WTC11 (cell line): ENCODE results near the gene ZNF669. TPM values are rescaled to one million over a fixed set of nuclear protein-coding genes. Genes with fewer than 3 reads are reported as not detected.

Experiments used
- ATAC-seq: fragments of 200-7000 bp; cut with Tn5 transposase; 2 replicates; pipeline ENCODE4 v1.10.0; 2021; ENCODE audit warnings: mild to moderate bottlenecking, moderate library complexity
- CTCF ChIA-PET: fragments of 300-600 bp; sonication (Branson Sonifier 250); formaldehyde crosslinking; loops from one replicate; lab custom pipeline; 2021; ENCODE audit warnings: antibody characterized with exemption; lab: Charles Lee
- POLR2A ChIA-PET: fragments of 350-600 bp; sonication (Branson Sonifier 250); formaldehyde crosslinking; loops from one replicate; lab custom pipeline; 2021; ENCODE audit warnings: antibody characterized with exemption; lab: Charles Lee
- DNase-seq: peaks from one replicate; pipeline ENCODE4 v3.0.0; 2021; ENCODE audit warnings: low spot score
- H3K27ac Mint-ChIP-seq: 2 replicates; pipeline ENCODE4 v1.8.0; 2021; ENCODE audit warnings: mixed read lengths
- H3K27me3 Mint-ChIP-seq: 2 replicates; pipeline ENCODE4 v1.8.0; 2021; ENCODE audit warnings: low read depth, mild to moderate bottlenecking, moderate library complexity, mixed read lengths
- H3K36me3 Mint-ChIP-seq: 2 replicates; pipeline ENCODE4 v1.8.0; 2021; ENCODE audit warnings: mixed read lengths
- H3K4me1 Mint-ChIP-seq: 2 replicates; pipeline ENCODE4 v1.8.0; 2022; ENCODE audit warnings: mixed read lengths
- H3K4me3 Mint-ChIP-seq: 2 replicates; pipeline ENCODE4 v1.8.0; 2021; ENCODE audit warnings: mild to moderate bottlenecking, moderate library complexity, mixed read lengths
- H3K9me3 Mint-ChIP-seq: 2 replicates; pipeline ENCODE4 v1.8.0; 2021; ENCODE audit warnings: mixed read lengths
- CREB1 ChIP-seq: sonication (generic); formaldehyde crosslinking; IDR thresholded peaks from 2 replicates; pipeline ENCODE4 v1.8.0; 2023; ENCODE audit warnings: mild to moderate bottlenecking, missing genetic modification reagents
- CREM ChIP-seq: sonication (generic); formaldehyde crosslinking; IDR thresholded peaks from 2 replicates; pipeline ENCODE4 v1.8.1; 2022; ENCODE audit warnings: mild to moderate bottlenecking, missing genetic modification reagents, moderate library complexity
- ELF4 ChIP-seq: sonication (generic); formaldehyde crosslinking; IDR thresholded peaks from 2 replicates; pipeline ENCODE4 v1.8.1; 2022; ENCODE audit warnings: low read depth, mild to moderate bottlenecking, moderate library complexity, missing genetic modification reagents
- MYBL2 ChIP-seq: sonication (generic); formaldehyde crosslinking; IDR thresholded peaks from 2 replicates; pipeline ENCODE4 v1.8.1; 2023; ENCODE audit warnings: mild to moderate bottlenecking, moderate library complexity, missing genetic modification reagents
- NR1H2 ChIP-seq: sonication (generic); formaldehyde crosslinking; IDR thresholded peaks from 2 replicates; pipeline ENCODE4 v1.9.0; 2021; ENCODE audit warnings: mild to moderate bottlenecking, moderate library complexity, missing genetic modification reagents
- NR3C1 ChIP-seq: sonication (generic); formaldehyde crosslinking; conservative IDR thresholded peaks from 2 replicates; pipeline ENCODE4 v1.8.1; 2023; ENCODE audit warnings: low read depth, mild to moderate bottlenecking, missing genetic modification reagents
- TCF7 ChIP-seq: sonication (generic); formaldehyde crosslinking; IDR thresholded peaks from 2 replicates; pipeline ENCODE4 v1.8.0; 2022; ENCODE audit warnings: mild to moderate bottlenecking, low read depth, missing genetic modification reagents, moderate library complexity
- ZBTB21 ChIP-seq: sonication (generic); formaldehyde crosslinking; IDR thresholded peaks from 2 replicates; pipeline ENCODE4 v1.8.1; 2023; ENCODE audit warnings: mild to moderate bottlenecking, missing genetic modification reagents, borderline replicate concordance
- ZNF121 ChIP-seq: sonication (generic); formaldehyde crosslinking; IDR thresholded peaks from 2 replicates; pipeline ENCODE4 v1.8.0; 2023; ENCODE audit warnings: missing genetic modification reagents
- ZNF219 ChIP-seq: sonication (generic); formaldehyde crosslinking; IDR thresholded peaks from 2 replicates; pipeline ENCODE4 v1.8.0; 2023; ENCODE audit warnings: missing genetic modification reagents, mild to moderate bottlenecking, borderline replicate concordance
- ZNF396 ChIP-seq: fragments of 250-450 bp; sonication (Bioruptor Pico); IDR thresholded peaks from 2 replicates; pipeline ENCODE4 v1.8.0; 2021; ENCODE audit warnings: mild to moderate bottlenecking, moderate library complexity, borderline replicate concordance
- ZNF416 ChIP-seq: fragments of 250-450 bp; sonication (Bioruptor Pico); IDR thresholded peaks from 2 replicates; pipeline ENCODE4 v1.9.0; 2021; ENCODE audit warnings: mild to moderate bottlenecking, inconsistent platforms
- total RNA-seq: library from RNA; stranded (reverse); gene quantifications from 3 replicates; pipeline ENCODE4 v1.2.3, GENCODE V29; 2021
- TF ChIP-seq, protein P1 (sequence below): sonication (generic); formaldehyde crosslinking; IDR thresholded peaks from 2 replicates; pipeline ENCODE4 v1.8.1; 2023; ENCODE audit warnings: mild to moderate bottlenecking, missing genetic modification reagents, moderate library complexity
- TF ChIP-seq, protein P2 (sequence below): sonication (generic); formaldehyde crosslinking; IDR thresholded peaks from 2 replicates; pipeline ENCODE4 v1.8.1; 2022; ENCODE audit warnings: mild to moderate bottlenecking, missing genetic modification reagents, moderate library complexity, borderline replicate concordance
- TF ChIP-seq, protein P3 (sequence below): fragments of 250-450 bp; sonication (Bioruptor Pico); IDR thresholded peaks from 2 replicates; pipeline ENCODE4 v2.1.2; 2022; ENCODE audit warnings: mild to moderate bottlenecking, moderate library complexity
- TF ChIP-seq, protein P4 (sequence below): sonication (generic); formaldehyde crosslinking; IDR thresholded peaks from 2 replicates; pipeline ENCODE4 v1.8.0; 2022; ENCODE audit warnings: mild to moderate bottlenecking, missing genetic modification reagents
- TF ChIP-seq, protein P5 (sequence below): fragments of 250-450 bp; sonication (Bioruptor Pico); IDR thresholded peaks from 2 replicates; pipeline ENCODE4 v1.9.0; 2021; ENCODE audit warnings: moderate library complexity, mild to moderate bottlenecking, inconsistent platforms, borderline replicate concordance
- TF ChIP-seq, protein P6 (sequence below): sonication (generic); formaldehyde crosslinking; IDR thresholded peaks from 2 replicates; pipeline ENCODE4 v1.8.0; 2023; ENCODE audit warnings: missing genetic modification reagents
- TF ChIP-seq, protein P7 (sequence below): sonication (generic); formaldehyde crosslinking; IDR thresholded peaks from 2 replicates; pipeline ENCODE4 v1.8.0; 2023; ENCODE audit warnings: mild to moderate bottlenecking, missing genetic modification reagents
- TF ChIP-seq, protein P8 (sequence below): sonication (generic); formaldehyde crosslinking; IDR thresholded peaks from 2 replicates; pipeline ENCODE4 v1.8.1; 2023; ENCODE audit warnings: mild to moderate bottlenecking, missing genetic modification reagents
- TF ChIP-seq, protein P9 (sequence below): fragments of 250-450 bp; sonication (Bioruptor Pico); IDR thresholded peaks from 2 replicates; pipeline ENCODE4 v1.9.0; 2021; ENCODE audit warnings: mild to moderate bottlenecking

Gene ZNF669
- total RNA-seq, 1 experiment from 2014 or later, result 18.3 TPM

DNA sequence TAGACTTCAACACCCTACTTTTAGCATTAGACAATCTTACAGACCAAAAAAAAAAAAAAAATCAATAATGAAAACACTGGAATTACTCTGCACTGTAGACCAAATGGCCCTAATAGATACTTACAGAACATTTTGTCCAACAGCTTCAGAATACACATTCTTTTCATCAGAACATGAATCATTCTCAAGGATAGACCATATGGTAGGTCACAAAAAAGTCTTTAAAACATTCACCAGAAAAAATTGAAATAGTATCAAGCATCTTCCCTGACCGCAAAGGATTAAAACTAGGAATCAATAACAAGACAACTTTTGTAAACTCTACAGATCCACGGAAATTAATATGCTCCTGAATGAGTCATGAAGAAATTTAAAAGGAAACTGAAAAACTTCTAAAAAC lies 48.1 kb downstream of the ZNF669 start (continued):
- TF ChIP-seq, protein P1, sequence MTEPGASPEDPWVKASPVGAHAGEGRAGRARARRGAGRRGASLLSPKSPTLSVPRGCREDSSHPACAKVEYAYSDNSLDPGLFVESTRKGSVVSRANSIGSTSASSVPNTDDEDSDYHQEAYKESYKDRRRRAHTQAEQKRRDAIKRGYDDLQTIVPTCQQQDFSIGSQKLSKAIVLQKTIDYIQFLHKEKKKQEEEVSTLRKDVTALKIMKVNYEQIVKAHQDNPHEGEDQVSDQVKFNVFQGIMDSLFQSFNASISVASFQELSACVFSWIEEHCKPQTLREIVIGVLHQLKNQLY (CRISPR knock-in tag), result no peak
- no peak for TF ChIP-seq NR3C1
- TF ChIP-seq, protein P2, sequence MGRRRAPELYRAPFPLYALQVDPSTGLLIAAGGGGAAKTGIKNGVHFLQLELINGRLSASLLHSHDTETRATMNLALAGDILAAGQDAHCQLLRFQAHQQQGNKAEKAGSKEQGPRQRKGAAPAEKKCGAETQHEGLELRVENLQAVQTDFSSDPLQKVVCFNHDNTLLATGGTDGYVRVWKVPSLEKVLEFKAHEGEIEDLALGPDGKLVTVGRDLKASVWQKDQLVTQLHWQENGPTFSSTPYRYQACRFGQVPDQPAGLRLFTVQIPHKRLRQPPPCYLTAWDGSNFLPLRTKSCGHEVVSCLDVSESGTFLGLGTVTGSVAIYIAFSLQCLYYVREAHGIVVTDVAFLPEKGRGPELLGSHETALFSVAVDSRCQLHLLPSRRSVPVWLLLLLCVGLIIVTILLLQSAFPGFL, result no peak
- TF ChIP-seq, all 79 proteins: peak for 0

DNA sequence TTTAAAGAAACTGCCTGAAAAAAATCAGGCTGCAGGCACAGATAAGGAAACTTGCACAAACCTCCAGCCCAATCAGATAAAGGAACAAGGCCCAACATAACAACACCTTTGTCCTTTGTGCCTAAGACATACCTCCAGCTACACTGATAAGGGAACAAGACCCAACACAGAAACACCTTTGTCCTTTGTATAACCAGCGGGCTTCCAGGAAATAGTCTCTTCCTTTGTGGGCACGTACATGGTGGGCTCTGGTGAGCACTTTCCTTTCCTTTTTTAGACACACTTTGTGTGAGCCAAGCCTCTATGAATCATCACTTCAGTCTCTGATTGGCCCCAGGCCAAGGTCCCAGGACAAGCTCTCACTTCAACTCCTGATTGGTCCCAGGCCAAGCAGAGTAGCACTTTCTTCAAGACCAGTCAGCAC lies 49.2 kb downstream of the ZNF669 start:
- Mint-ChIP-seq H3K36me3 (peaks cover 89% of the 10 kb centered on the region), H3K9me3 (peaks cover 82% of the 10 kb centered on the region), H3K4me3 (no peak overlapping the region), H3K27me3 (no peaks in the 10 kb centered on the region), H3K27ac (no peak overlapping the region), H3K4me1 (no peaks in the 10 kb centered on the region)
- DNase-seq (no peak), ATAC-seq (no peak)
- ChIA-PET CTCF (no interaction called here), POLR2A (no interaction called here)
- TF ChIP-seq CREM (CRISPR knock-in tag) (no peak), MYBL2 (CRISPR knock-in tag) (no peak), ZNF121 (CRISPR knock-in tag) (no peak), ZNF416 (CRISPR knock-in tag) (no peak), ELF4 (CRISPR knock-in tag) (no peak), ZNF396 (no peak), ZBTB21 (no peak), TCF7 (CRISPR knock-in tag) (no peak), CREB1 (CRISPR knock-in tag) (no peak), ZNF219 (CRISPR knock-in tag) (no peak), NR1H2 (CRISPR knock-in tag) (no peak)
- TF ChIP-seq, protein P3, sequence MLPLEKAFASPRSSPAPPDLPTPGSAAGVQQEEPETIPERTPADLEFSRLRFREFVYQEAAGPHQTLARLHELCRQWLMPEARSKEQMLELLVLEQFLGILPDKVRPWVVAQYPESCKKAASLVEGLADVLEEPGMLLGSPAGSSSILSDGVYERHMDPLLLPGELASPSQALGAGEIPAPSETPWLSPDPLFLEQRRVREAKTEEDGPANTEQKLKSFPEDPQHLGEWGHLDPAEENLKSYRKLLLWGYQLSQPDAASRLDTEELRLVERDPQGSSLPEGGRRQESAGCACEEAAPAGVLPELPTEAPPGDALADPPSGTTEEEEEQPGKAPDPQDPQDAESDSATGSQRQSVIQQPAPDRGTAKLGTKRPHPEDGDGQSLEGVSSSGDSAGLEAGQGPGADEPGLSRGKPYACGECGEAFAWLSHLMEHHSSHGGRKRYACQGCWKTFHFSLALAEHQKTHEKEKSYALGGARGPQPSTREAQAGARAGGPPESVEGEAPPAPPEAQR (CRISPR knock-in tag), result no peak
- TF ChIP-seq, protein P4, sequence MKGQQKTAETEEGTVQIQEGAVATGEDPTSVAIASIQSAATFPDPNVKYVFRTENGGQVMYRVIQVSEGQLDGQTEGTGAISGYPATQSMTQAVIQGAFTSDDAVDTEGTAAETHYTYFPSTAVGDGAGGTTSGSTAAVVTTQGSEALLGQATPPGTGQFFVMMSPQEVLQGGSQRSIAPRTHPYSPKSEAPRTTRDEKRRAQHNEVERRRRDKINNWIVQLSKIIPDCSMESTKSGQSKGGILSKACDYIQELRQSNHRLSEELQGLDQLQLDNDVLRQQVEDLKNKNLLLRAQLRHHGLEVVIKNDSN (CRISPR knock-in tag), result no peak
- TF ChIP-seq, protein P5, sequence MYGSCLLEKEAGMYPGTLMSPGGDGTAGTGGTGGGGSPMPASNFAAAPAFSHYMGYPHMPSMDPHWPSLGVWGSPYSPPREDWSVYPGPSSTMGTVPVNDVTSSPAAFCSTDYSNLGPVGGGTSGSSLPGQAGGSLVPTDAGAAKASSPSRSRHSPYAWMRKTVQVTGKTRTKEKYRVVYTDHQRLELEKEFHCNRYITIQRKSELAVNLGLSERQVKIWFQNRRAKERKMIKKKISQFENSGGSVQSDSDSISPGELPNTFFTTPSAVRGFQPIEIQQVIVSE (CRISPR knock-in tag), result no peak
- TF ChIP-seq, protein P6, sequence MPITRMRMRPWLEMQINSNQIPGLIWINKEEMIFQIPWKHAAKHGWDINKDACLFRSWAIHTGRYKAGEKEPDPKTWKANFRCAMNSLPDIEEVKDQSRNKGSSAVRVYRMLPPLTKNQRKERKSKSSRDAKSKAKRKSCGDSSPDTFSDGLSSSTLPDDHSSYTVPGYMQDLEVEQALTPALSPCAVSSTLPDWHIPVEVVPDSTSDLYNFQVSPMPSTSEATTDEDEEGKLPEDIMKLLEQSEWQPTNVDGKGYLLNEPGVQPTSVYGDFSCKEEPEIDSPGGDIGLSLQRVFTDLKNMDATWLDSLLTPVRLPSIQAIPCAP (CRISPR knock-in tag), result no peak
- TF ChIP-seq, protein P1 (CRISPR knock-in tag), result no peak
- TF ChIP-seq, protein P7, sequence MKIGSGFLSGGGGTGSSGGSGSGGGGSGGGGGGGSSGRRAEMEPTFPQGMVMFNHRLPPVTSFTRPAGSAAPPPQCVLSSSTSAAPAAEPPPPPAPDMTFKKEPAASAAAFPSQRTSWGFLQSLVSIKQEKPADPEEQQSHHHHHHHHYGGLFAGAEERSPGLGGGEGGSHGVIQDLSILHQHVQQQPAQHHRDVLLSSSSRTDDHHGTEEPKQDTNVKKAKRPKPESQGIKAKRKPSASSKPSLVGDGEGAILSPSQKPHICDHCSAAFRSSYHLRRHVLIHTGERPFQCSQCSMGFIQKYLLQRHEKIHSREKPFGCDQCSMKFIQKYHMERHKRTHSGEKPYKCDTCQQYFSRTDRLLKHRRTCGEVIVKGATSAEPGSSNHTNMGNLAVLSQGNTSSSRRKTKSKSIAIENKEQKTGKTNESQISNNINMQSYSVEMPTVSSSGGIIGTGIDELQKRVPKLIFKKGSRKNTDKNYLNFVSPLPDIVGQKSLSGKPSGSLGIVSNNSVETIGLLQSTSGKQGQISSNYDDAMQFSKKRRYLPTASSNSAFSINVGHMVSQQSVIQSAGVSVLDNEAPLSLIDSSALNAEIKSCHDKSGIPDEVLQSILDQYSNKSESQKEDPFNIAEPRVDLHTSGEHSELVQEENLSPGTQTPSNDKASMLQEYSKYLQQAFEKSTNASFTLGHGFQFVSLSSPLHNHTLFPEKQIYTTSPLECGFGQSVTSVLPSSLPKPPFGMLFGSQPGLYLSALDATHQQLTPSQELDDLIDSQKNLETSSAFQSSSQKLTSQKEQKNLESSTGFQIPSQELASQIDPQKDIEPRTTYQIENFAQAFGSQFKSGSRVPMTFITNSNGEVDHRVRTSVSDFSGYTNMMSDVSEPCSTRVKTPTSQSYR (CRISPR knock-in tag), result no peak
- TF ChIP-seq, protein P8, sequence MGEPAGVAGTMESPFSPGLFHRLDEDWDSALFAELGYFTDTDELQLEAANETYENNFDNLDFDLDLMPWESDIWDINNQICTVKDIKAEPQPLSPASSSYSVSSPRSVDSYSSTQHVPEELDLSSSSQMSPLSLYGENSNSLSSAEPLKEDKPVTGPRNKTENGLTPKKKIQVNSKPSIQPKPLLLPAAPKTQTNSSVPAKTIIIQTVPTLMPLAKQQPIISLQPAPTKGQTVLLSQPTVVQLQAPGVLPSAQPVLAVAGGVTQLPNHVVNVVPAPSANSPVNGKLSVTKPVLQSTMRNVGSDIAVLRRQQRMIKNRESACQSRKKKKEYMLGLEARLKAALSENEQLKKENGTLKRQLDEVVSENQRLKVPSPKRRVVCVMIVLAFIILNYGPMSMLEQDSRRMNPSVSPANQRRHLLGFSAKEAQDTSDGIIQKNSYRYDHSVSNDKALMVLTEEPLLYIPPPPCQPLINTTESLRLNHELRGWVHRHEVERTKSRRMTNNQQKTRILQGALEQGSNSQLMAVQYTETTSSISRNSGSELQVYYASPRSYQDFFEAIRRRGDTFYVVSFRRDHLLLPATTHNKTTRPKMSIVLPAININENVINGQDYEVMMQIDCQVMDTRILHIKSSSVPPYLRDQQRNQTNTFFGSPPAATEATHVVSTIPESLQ (CRISPR knock-in tag), result no peak
- TF ChIP-seq, protein P9, sequence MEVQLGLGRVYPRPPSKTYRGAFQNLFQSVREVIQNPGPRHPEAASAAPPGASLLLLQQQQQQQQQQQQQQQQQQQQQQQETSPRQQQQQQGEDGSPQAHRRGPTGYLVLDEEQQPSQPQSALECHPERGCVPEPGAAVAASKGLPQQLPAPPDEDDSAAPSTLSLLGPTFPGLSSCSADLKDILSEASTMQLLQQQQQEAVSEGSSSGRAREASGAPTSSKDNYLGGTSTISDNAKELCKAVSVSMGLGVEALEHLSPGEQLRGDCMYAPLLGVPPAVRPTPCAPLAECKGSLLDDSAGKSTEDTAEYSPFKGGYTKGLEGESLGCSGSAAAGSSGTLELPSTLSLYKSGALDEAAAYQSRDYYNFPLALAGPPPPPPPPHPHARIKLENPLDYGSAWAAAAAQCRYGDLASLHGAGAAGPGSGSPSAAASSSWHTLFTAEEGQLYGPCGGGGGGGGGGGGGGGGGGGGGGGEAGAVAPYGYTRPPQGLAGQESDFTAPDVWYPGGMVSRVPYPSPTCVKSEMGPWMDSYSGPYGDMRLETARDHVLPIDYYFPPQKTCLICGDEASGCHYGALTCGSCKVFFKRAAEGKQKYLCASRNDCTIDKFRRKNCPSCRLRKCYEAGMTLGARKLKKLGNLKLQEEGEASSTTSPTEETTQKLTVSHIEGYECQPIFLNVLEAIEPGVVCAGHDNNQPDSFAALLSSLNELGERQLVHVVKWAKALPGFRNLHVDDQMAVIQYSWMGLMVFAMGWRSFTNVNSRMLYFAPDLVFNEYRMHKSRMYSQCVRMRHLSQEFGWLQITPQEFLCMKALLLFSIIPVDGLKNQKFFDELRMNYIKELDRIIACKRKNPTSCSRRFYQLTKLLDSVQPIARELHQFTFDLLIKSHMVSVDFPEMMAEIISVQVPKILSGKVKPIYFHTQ, result no peak
